H1 (cell line): Measurements from ENCODE around the gene STAG1. TPM values are rescaled to one million over a fixed set of nuclear protein-coding genes. Genes with fewer than 3 reads are reported as not detected.

Experiments
- CTCF ChIA-PET: fragments of 300-600 bp; sonication (Branson Sonifier 250); formaldehyde crosslinking; loops from one replicate; lab custom pipeline; 2021; ENCODE audit not compliant: partially characterized antibody; lab: Charles Lee
- POLR2A ChIA-PET: fragments of 300-600 bp; sonication (Branson Sonifier 250); formaldehyde crosslinking; loops from one replicate; lab custom pipeline; 2021; ENCODE audit warnings: inconsistent platforms; ENCODE audit not compliant: partially characterized antibody; lab: Charles Lee
- DNase-seq, 2 experiments: peaks; one replicate each; pipeline versions ENCODE4 v3.0.0 to v3.0.0-alpha.2; 2010 to 2022; ENCODE audit warnings: low spot score in 2 of 2, low read depth in 1 of 2, mixed read lengths in 1 of 2
- FAIRE-seq: peaks from 2 replicates; lab custom pipeline; 2011; peaks lifted over from hg19 to GRCh38; lab: Jason Lieb, UNC
- H2AFZ ChIP-seq: 2 replicates; pipeline ENCODE4 v1.8.1; 2012; ENCODE audit warnings: low read length, inconsistent platforms
- H2AK5ac ChIP-seq: 2 replicates; pipeline ENCODE4 v1.6.1; 2013; ENCODE audit warnings: low read depth, low read length
- H2BK120ac ChIP-seq: replicated peaks from 2 replicates; pipeline ENCODE3; 2013; ENCODE audit warnings: low read depth, low read length, inconsistent platforms
- H2BK12ac ChIP-seq: 2 replicates; pipeline ENCODE4 v1.6.1; 2013; ENCODE audit warnings: low read depth, low read length
- H2BK15ac ChIP-seq: 2 replicates; pipeline ENCODE4 v1.6.1; 2013; ENCODE audit warnings: low read length
- H2BK20ac ChIP-seq: 2 replicates; pipeline ENCODE4 v1.6.1; 2013; ENCODE audit warnings: low read length
- H2BK5ac ChIP-seq: 2 replicates; pipeline ENCODE4 v1.6.1; 2013; ENCODE audit warnings: low read depth, low read length
- H3K14ac ChIP-seq: 2 replicates; pipeline ENCODE4 v1.6.1; 2013; ENCODE audit warnings: inconsistent platforms; ENCODE audit not compliant: insufficient read length
- H3K18ac ChIP-seq: 2 replicates; pipeline ENCODE4 v1.6.1; 2013; ENCODE audit warnings: low read length; ENCODE audit errors: extremely low read depth
- H3K23ac ChIP-seq: 2 replicates; pipeline ENCODE4 v1.6.1; 2013; ENCODE audit warnings: inconsistent platforms; ENCODE audit not compliant: insufficient read length
- H3K23me2 ChIP-seq: 2 replicates; pipeline ENCODE4 v1.6.1; 2013; ENCODE audit warnings: low read depth, low read length
- H3K27ac ChIP-seq: 2 replicates; pipeline ENCODE4 v1.6.1; 2011; ENCODE audit warnings: low read depth, low read length, inconsistent platforms
- H3K27me3 ChIP-seq, 4 experiments: replicated peaks in 1 of 4; 1 replicate in 1 of 4; 2 replicates in 3 of 4; pipeline versions ENCODE4 v1.6.1 to v1.8.1; 2011 to 2013; ENCODE audit warnings: low read length in 3 of 4, mild to moderate bottlenecking in 3 of 4, inconsistent platforms in 2 of 4, mixed read lengths in 2 of 4, moderate library complexity in 1 of 4; ENCODE audit not compliant: control insufficient read depth in 3 of 4, insufficient read depth in 3 of 4; ENCODE audit errors: extremely low read depth in 1 of 4
- H3K36me3 ChIP-seq, 4 experiments: 2 replicates each; pipeline versions ENCODE4 v1.6.1 to v1.8.1; 2011 to 2013; ENCODE audit warnings: mild to moderate bottlenecking in 4 of 4, low read length in 3 of 4, moderate library complexity in 2 of 4, control low read depth in 1 of 4, inconsistent platforms in 1 of 4; ENCODE audit not compliant: insufficient read depth in 4 of 4, control insufficient read depth in 2 of 4
- H3K4ac ChIP-seq: replicated peaks from 2 replicates; pipeline ENCODE3; 2013; ENCODE audit warnings: low read length, low read depth, mixed read lengths, inconsistent platforms; ENCODE audit not compliant: insufficient read length
- H3K4me1 ChIP-seq, 4 experiments: replicated peaks in 1 of 4; 1 replicate in 1 of 4; 2 replicates in 3 of 4; pipeline versions ENCODE4 v1.6.1 to v1.8.1; 2011 to 2013; ENCODE audit warnings: low read length in 3 of 4, inconsistent platforms in 2 of 4, mixed read lengths in 1 of 4; ENCODE audit not compliant: insufficient read depth in 4 of 4, control insufficient read depth in 3 of 4
- H3K4me2 ChIP-seq, 2 experiments: 2 replicates each; pipeline versions ENCODE4 v1.6.1 to v1.8.1; 2011 to 2013; ENCODE audit warnings: low read depth in 2 of 2, low read length in 2 of 2, control low read depth in 1 of 2, inconsistent platforms in 1 of 2, mild to moderate bottlenecking in 1 of 2; ENCODE audit not compliant: insufficient read depth in 1 of 2
- H3K4me3 ChIP-seq, 4 experiments: fragments of 200-600, 300-600 bp in 1 of 4; sonication (generic), shearing (Covaris generic), sonication (Bioruptor Twin) in 1 of 4; 2 replicates each; pipeline versions ENCODE4 v1.5.1 to v1.8.1; 2011 to 2016; ENCODE audit warnings: low read length in 4 of 4, low read depth in 3 of 4, control low read depth in 2 of 4, inconsistent platforms in 2 of 4, mild to moderate bottlenecking in 2 of 4, mixed read lengths in 1 of 4, moderate library complexity in 1 of 4; ENCODE audit not compliant: insufficient read depth in 2 of 4; ENCODE audit errors: extremely low read depth in 1 of 4
- H3K56ac ChIP-seq: replicated peaks from 2 replicates; pipeline ENCODE3; 2013; ENCODE audit warnings: low read depth, mild to moderate bottlenecking, mixed read lengths, low read length, inconsistent platforms; ENCODE audit not compliant: insufficient read length
- H3K79me1 ChIP-seq: 2 replicates; pipeline ENCODE4 v1.6.1; 2013; ENCODE audit warnings: low read depth, low read length, control low read depth
- H3K79me2 ChIP-seq, 2 experiments: 2 replicates each; pipeline versions ENCODE4 v1.6.1 to v1.8.1; 2012 to 2013; ENCODE audit warnings: low read length in 2 of 2, mild to moderate bottlenecking in 2 of 2, inconsistent platforms in 1 of 2; ENCODE audit not compliant: insufficient read depth in 2 of 2, control insufficient read depth in 1 of 2
- H3K9ac ChIP-seq, 4 experiments: replicated peaks in 1 of 4; 1 replicate in 1 of 4; 2 replicates in 3 of 4; pipeline versions ENCODE4 v1.6.1 to v1.8.1; 2011 to 2013; ENCODE audit warnings: low read depth in 3 of 4, low read length in 3 of 4, control low read depth in 2 of 4, mild to moderate bottlenecking in 2 of 4, moderate library complexity in 2 of 4, inconsistent platforms in 1 of 4; ENCODE audit errors: extremely low read depth in 1 of 4
- H3K9me3 ChIP-seq, 2 experiments: 2 replicates each; pipeline versions ENCODE4 v1.6.1 to v1.8.1; 2012 to 2013; ENCODE audit warnings: mild to moderate bottlenecking in 2 of 2, moderate library complexity in 2 of 2, control low read depth in 1 of 2, inconsistent platforms in 1 of 2, low read depth in 1 of 2, low read length in 1 of 2, mixed read lengths in 1 of 2; ENCODE audit not compliant: insufficient read depth in 2 of 2
- H4K20me1 ChIP-seq, 2 experiments: replicated peaks in 1 of 2; 2 replicates each; pipeline versions ENCODE3 to v1.8.1; 2011 to 2013; ENCODE audit warnings: inconsistent platforms in 2 of 2, low read length in 2 of 2, mild to moderate bottlenecking in 1 of 2; ENCODE audit not compliant: insufficient read depth in 2 of 2, control insufficient read depth in 1 of 2
- H4K5ac ChIP-seq: 2 replicates; pipeline ENCODE4 v1.6.1; 2013; ENCODE audit warnings: low read length, low read depth, mixed read lengths, inconsistent platforms; ENCODE audit not compliant: insufficient read length
- H4K8ac ChIP-seq: 2 replicates; pipeline ENCODE4 v1.8.0; 2013; ENCODE audit warnings: mild to moderate bottlenecking, moderate library complexity, low read length, inconsistent platforms; ENCODE audit not compliant: insufficient read depth; ENCODE audit errors: extremely low read depth
- H4K91ac ChIP-seq: replicated peaks from 2 replicates; pipeline ENCODE3; 2013; ENCODE audit warnings: low read length, mixed read lengths, inconsistent platforms; ENCODE audit not compliant: insufficient read length
- EZH2 ChIP-seq: fragments of 200-600 bp; sonication (generic); IDR thresholded peaks from 2 replicates; pipeline ENCODE4 v1.7.1; 2012; ENCODE audit warnings: low read depth, mild to moderate bottlenecking, moderate library complexity, low read length, inconsistent platforms; ENCODE audit not compliant: severe bottlenecking
- GABPA ChIP-seq: IDR thresholded peaks from 2 replicates; pipeline ENCODE4 v1.6.1; 2011; ENCODE audit warnings: mild to moderate bottlenecking, low read length, moderate library complexity, borderline replicate concordance; ENCODE audit not compliant: insufficient read depth
- RBBP5 ChIP-seq: IDR thresholded peaks from 2 replicates; pipeline ENCODE4 v1.7.1; 2012; ENCODE audit warnings: low read depth, mild to moderate bottlenecking, inconsistent platforms, low read length, moderate library complexity, borderline replicate concordance
- RNF2 ChIP-seq: fragments of 200-900, 300-1000 bp; sonication (generic); IDR thresholded peaks from 2 replicates; pipeline ENCODE4 v1.7.1; 2016; ENCODE audit warnings: borderline replicate concordance, low read depth, mild to moderate bottlenecking, antibody characterized with exemption, low read length; ENCODE audit not compliant: poor library complexity, severe bottlenecking; ENCODE audit errors: missing control alignments
- ZNF274 ChIP-seq: IDR thresholded peaks from 2 replicates; pipeline ENCODE4 v1.7.0; 2012; ENCODE audit warnings: low read length, borderline replicate concordance; ENCODE audit errors: extremely low read depth
- WGBS, 2 experiments: shearing (Covaris generic) in 1 of 2; methylation state at CpG; one replicate each; pipeline versions ENCODE4 v1.1.6 to v1.1.7; 2013 to 2015; ENCODE audit warnings: low lambda C conversion rate in 2 of 2, mixed read lengths in 2 of 2, inconsistent platforms in 1 of 2, low coverage in 1 of 2, missing lambda C conversion rate in 1 of 2; ENCODE audit not compliant: insufficient replicate concordance in 2 of 2, insufficient coverage in 1 of 2, insufficient read length in 1 of 2; ENCODE audit errors: extremely low coverage in 1 of 2, missing lambda C conversion rate in 1 of 2; 5-methylcytosine and 5-hydroxymethylcytosine counted together
- polyA plus RNA-seq, 7 experiments: library from polyadenylated mRNA; depleted of rRNA in 3 of 7; stranded (reverse) in 5 of 7; unstranded in 2 of 7; fragments of >200 nt in 5 of 7; fragments of 200-250 nt in 2 of 7; gene quantifications; 1 replicate in 5 of 7; 2 replicates in 1 of 7; 4 replicates in 1 of 7; pipeline versions ENCODE4 v1.2.1 to v1.2.3, GENCODE V29; 2011 to 2013; ENCODE audit warnings: missing spikeins in 2 of 7, mixed read lengths in 2 of 7
- total RNA-seq: library from RNA; stranded (reverse); fragmentation: NEBNext Ultra II Directional; extraction: Animal tissue kit (Norgen Biotek cat#: 25700); gene quantifications from 2 replicates; pipeline ENCODE4 v1.2.1, GENCODE V29; 2021

The STAG1 gene
- total and polyA plus RNA-seq, 2 of the 8 experiments (the other 6 are each of a cell fraction or from before 2014, with no cell fraction given), result 4.6 to 23.4 TPM

DNA sequence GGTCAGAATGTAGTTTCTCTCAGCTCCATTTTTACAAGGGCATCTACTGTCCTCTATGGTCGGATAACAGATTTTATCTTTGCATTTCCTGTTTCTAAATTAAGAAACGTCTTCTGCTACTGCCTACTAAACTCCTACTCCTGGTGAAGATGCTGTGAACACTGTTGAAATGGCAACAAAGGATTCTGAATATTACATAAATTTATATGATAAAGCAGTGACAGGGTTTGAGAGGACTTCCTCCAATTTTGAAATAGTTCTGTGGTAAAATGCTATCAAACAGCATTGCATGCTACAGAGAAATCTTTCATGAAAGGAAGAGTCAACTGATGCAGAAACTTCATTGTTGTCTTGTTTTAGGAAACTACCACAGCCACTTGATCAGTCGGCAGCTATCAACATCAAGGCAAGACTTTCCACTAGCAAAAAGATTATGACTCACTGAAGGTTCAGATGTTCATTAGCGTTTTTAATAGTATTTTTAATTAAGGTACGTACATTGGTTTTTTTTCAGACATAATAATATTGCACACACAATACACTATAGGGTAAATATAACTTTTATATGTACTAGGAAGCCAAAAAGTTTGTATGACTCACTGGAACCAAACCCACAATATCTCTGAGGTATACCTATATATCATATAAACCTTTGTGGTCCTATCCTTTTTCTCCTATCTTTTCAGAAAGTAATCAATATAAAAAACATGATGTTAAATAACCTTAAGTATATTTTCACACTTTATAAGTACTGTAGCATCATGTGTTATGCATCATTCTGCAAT lies 156.1 kb downstream of the STAG1 start:
- H2BK12ac ChIP-seq, result no peak overlapping the region
- ChIA-PET POLR2A (no interaction called here), CTCF (interaction anchor here (1.6 kb wide), 1 partner anchor 10 kb away, joined by 3 read pairs; no protein-coding TSS in a partner anchor)
- no peak for DNase-seq
- no peak overlapping the region for H3K23ac ChIP-seq
- no peak overlapping the region for H3K56ac ChIP-seq
- no peak overlapping the region for H3K4me3 ChIP-seq
- no peak overlapping the region for H2AK5ac ChIP-seq
- H2BK120ac ChIP-seq, result no peak overlapping the region
- no peaks in the 10 kb centered on the region for H3K23me2 ChIP-seq
- no peak overlapping the region for H2BK5ac ChIP-seq
- no peaks in the 10 kb centered on the region for H4K20me1 ChIP-seq
- no peak overlapping the region for H2BK20ac ChIP-seq
- H3K27me3 ChIP-seq, result no peaks in the 10 kb centered on the region
- H3K4ac ChIP-seq, result no peak overlapping the region
- H3K27ac ChIP-seq, result no peak overlapping the region
- WGBS, 2 experiments, result 84% methylated on average over 5 of the region's 5 CpGs; no CpG with 5 or more reads in 1 of the 2 experiments
- H4K5ac ChIP-seq, result no peak overlapping the region
- H3K18ac ChIP-seq, result no peak overlapping the region
- no peaks in the 10 kb centered on the region for H3K36me3 ChIP-seq
- H3K79me2 ChIP-seq, result no peaks in the 10 kb centered on the region
- no peaks in the 10 kb centered on the region for H3K79me1 ChIP-seq
- TF ChIP-seq EZH2, result no peak
- TF ChIP-seq GABPA, result no peak
- no peak for TF ChIP-seq ZNF274
- no peak for TF ChIP-seq RNF2
- no peak for TF ChIP-seq RBBP5
- no peak overlapping the region for H3K9ac ChIP-seq
- no peak overlapping the region for H2AFZ ChIP-seq
- no peak overlapping the region for H4K91ac ChIP-seq
- no peaks in the 10 kb centered on the region for H3K9me3 ChIP-seq
- H2BK15ac ChIP-seq, result no peak overlapping the region
- FAIRE-seq, result no peak
- H3K4me2 ChIP-seq, result no peak overlapping the region
- H4K8ac ChIP-seq, result no peak overlapping the region
- H3K14ac ChIP-seq, result no peak overlapping the region
- no peaks in the 10 kb centered on the region for H3K4me1 ChIP-seq
